HT-29 (cell line): ENCODE data around the gene ADCY6. TPM values are rescaled to one million over a fixed set of nuclear protein-coding genes. Genes with fewer than 3 reads are reported as not detected.
"Not testable (repeated sequence)": the region's sequence is repeated elsewhere in the genome, so short reads cannot be mapped to it uniquely, and the experiment has no call there.

Experiments
- DNase-seq: peaks from one replicate; pipeline ENCODE4 v3.0.0-alpha.2; 2015; ENCODE audit warnings: low spot score
- small RNA-seq: library from RNA; depleted of rRNA; stranded (forward); fragments of <200 nt; gene quantifications from one replicate; pipeline ENCODE3, GENCODE V24; 2014
- total RNA-seq: library from RNA; depleted of rRNA; stranded (reverse); fragments of >200 nt; shearing (Covaris generic); gene quantifications from 2 replicates; pipeline ENCODE4 v1.2.3, GENCODE V29; 2014; rRNA removed

The ADCY6 gene
- total RNA-seq, 1 experiment from 2014 or later, result 47.4 TPM

- no peak for DNase-seq
These were observed 38.0 kb downstream of the ADCY6 start for GRCh38 chr12:48750769-48751356.

- no peak for DNase-seq
These were observed 38.7 kb downstream of the ADCY6 start for GRCh38 chr12:48750215-48750614.

- DNase-seq, result no peak
These were observed 44.5 kb downstream of the ADCY6 start for GRCh38 chr12:48744251-48745008.

DNA sequence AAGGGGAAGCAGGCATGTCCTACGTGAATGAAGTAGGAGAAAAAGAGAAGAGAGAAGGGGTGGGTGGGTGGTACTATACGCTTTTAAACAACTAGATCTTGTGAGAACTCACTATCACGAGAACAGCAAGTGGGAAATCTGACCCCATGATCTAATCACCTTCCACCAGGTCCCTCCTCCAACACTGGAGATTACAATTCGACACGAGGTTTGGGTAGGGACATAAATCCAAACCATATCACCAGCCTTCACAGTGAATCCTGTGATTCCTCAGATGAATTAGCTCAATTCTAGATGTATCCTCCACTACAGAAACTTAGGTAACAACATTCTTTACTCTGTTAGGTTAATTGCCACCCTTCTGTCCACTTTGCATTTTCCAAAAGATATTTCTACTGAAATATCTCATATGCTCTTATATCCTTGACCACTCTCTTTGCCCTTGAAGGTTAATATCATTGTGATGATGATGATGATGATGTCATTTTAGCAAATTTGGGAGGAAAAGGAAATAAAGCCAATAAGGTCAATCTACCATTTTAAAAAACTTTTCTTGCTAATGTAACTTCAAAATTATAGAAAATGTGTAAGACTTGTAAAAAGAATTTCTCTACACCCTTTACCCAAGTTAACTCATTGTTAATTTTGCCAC lies 49.1 kb downstream of the ADCY6 start:
- DNase-seq, result no peak

DNA sequence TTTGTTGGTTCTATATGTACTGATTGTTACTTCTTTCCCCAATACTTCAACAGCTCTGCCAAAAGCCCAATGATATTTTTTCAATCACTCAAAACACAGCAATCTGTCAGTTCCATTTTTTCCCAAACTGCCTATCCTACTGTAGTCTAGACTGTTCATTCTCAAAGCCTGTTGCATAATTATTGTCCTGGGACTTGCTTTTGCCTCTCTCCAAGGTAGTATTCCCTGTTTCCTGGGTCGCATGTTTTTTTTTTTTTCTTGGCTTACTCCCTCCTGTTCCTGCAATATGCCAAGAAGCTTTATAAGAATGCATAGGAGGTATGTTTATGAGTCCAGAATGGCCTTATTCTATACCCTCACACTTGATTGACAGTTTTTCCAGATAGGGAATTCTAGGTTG lies 52.4 kb downstream of the ADCY6 start:
- no peak for DNase-seq

DNA sequence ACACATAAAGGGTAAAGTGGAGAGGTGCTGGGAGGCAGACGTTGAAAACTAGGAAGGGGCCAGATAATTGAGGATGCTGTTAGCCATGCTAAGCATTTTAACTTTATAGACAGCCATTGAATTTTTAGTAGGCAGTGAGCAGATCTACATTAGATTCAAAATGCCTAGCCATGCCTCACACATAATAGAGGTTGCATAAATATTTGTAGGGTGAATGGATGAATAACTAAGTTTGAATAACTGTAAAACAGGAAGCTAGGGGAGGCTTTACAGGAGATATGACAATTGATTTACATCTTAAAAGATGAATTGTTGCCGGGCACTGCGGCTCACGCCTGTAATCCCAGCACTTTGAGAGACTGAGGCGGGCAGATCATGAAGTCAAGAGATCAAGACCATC lies 60.1 kb downstream of the ADCY6 start:
- DNase-seq, result no peak

- not testable (repeated sequence) for DNase-seq
These were observed 68.2 kb downstream of the ADCY6 start for GRCh38 chr12:48720737-48721136.

GRCh38 chr12:48720171-48720570 lies 68.7 kb downstream of the ADCY6 start:
- not testable (repeated sequence) for DNase-seq

- not testable (repeated sequence) for DNase-seq
These were observed 69.9 kb downstream of the ADCY6 start for GRCh38 chr12:48719002-48719401.

- DNase-seq, result peak; percentile 6
These were observed 71.6 kb downstream of the ADCY6 start for GRCh38 chr12:48717252-48717695.

- peak; percentile 98 for DNase-seq
These were observed 72.2 kb downstream of the ADCY6 start, which contains the start of gene CCNT1 for GRCh38 chr12:48716493-48717251. CCNT1 (minus strand) TSS chr12:48716707; CDS start chr12:48716675, 32 bp downstream.

Small RNAs within 50 kb of the gene (small RNA-seq; reads per million reads assigned to genes)
- gene MIR4701, result not detected
- not detected for gene RF00019

Other genes starting within 250 kb of the ADCY6 start
- gene LALBA, start 219.0 kb downstream of the ADCY6 start, total RNA-seq, result not detected in 2 replicates
- gene KANSL2, start 106.9 kb downstream of the ADCY6 start, total RNA-seq, result 37.9 and 38.9 TPM in 2 replicates
- gene CCNT1, start 72.4 kb downstream of the ADCY6 start, total RNA-seq, result 14.1 and 16.7 TPM in 2 replicates
- gene CACNB3, start 29.4 kb upstream of the ADCY6 start, total RNA-seq, result 19.8 and 22.4 TPM in 2 replicates
- gene DDX23, start 63.1 kb upstream of the ADCY6 start, total RNA-seq, result 103 and 104 TPM in 2 replicates
- 8.7 and 9.8 TPM in 2 replicates for gene RND1, start 76.8 kb upstream of the ADCY6 start, total RNA-seq
- gene FKBP11, start 136.4 kb upstream of the ADCY6 start, total RNA-seq, result 16.5 and 19.1 TPM in 2 replicates
- gene ARF3, start 168.4 kb upstream of the ADCY6 start, total RNA-seq, result 76.3 and 76.9 TPM in 2 replicates
- gene WNT10B, start 182.6 kb upstream of the ADCY6 start, total RNA-seq, result 0.16 and 0.71 TPM in 2 replicates
- not detected in 2 replicates for gene WNT1, start 189.2 kb upstream of the ADCY6 start, total RNA-seq
- gene DDN, start 210.3 kb upstream of the ADCY6 start, total RNA-seq, result 0.66 and 0.83 TPM in 2 replicates
- gene PRKAG1, start 229.7 kb upstream of the ADCY6 start, total RNA-seq, result 38.4 and 50.4 TPM in 2 replicates